KG1 (cell line): ENCODE results near the gene BCLAF1.
A peak's percentile ranks its signal among the peaks of the same experiment; 100 is the strongest.

ENCODE experiments used
- DNase-seq: peaks from one replicate; lab custom pipeline; 2025; lab: John Stamatoyannopoulos, UW

BCLAF1 gene, protein sequence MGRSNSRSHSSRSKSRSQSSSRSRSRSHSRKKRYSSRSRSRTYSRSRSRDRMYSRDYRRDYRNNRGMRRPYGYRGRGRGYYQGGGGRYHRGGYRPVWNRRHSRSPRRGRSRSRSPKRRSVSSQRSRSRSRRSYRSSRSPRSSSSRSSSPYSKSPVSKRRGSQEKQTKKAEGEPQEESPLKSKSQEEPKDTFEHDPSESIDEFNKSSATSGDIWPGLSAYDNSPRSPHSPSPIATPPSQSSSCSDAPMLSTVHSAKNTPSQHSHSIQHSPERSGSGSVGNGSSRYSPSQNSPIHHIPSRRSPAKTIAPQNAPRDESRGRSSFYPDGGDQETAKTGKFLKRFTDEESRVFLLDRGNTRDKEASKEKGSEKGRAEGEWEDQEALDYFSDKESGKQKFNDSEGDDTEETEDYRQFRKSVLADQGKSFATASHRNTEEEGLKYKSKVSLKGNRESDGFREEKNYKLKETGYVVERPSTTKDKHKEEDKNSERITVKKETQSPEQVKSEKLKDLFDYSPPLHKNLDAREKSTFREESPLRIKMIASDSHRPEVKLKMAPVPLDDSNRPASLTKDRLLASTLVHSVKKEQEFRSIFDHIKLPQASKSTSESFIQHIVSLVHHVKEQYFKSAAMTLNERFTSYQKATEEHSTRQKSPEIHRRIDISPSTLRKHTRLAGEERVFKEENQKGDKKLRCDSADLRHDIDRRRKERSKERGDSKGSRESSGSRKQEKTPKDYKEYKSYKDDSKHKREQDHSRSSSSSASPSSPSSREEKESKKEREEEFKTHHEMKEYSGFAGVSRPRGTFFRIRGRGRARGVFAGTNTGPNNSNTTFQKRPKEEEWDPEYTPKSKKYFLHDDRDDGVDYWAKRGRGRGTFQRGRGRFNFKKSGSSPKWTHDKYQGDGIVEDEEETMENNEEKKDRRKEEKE

DNA sequence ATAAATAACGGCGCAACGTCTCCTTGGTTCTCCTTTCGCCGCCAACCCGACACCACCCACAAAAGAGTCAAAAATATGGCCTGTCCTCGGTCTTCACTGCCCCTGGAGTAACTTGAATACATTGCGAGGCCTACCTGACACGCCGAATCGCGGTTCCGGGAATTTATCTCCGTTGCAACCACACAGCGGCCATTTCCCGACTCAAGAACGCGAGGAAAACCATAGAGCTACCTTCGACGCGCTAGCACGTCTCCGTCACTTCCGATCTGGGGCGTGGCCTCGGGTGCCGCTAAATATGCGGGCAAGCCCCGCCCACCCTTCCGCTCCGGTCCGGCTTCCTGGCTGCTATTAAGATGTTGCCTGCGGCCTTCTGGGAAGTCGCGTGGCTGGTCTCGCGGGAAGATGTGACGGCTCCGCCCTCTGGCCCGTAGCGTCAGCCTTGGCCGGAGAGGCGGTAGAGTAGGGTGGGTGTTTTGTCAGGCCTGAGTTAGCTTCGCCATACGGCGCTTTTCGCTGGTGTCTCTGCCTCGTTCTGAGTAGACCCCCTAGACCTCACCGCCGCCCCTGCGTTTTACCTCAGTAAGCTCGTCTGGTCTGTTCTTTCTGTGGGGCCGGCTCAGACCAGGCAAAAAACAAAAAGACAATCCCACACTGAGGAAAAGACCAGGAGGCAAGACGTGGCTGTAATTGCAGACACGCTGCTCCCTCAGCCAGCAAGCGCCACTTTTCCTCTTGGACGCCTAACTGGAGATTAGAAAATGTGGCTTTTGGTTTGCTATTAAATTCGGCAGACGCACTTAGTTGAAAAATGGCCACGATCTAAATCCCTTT is at the start of gene BCLAF1:
Gene BCLAF1, minus strand, starts transcription at position 268 of the 831 bp plus-strand sequence. CDS start 9,980 bp downstream, outside the sequence.
- peak; percentile 99 for DNase-seq

DNA sequence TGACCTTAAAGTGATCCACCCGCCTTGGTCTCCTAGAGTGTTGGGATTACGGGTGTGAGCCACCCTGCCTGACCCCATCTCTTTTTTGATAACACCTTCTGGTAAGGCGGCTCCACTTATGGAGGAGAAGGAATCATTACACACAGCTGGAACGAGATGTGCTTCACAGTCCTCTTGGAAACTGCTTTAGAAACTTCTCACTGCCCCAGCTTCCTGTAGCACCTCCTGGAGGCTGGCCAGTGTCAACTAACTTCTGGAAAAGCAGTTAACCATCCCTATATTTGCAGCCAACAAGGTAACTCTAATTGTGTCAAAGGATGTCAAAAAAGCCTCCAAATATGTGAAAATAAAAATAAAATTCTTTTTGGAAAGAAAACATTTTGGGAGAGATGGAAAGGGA is 48.8 kb upstream of the BCLAF1 start:
- DNase-seq, result no peak

DNA sequence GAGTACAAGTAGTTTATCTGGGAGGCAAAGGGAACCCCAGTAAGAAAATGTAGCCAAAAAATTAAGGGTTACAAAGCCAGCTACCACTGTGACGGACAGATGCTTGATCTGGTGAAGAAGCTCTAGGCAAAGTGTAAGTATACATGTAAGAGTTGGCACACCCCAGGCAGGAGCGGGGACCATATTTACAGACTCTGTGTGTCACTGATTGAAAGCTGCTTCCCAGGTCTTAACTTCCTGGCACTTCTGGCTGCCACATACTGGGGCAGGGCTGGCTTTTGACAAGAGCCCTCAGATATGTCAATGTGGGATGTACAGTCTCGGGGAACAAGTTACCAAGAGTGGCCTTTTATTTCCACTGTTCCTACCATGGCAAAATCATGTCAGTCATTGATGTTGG is 48.0 kb upstream of the BCLAF1 start:
- no peak for DNase-seq

DNA sequence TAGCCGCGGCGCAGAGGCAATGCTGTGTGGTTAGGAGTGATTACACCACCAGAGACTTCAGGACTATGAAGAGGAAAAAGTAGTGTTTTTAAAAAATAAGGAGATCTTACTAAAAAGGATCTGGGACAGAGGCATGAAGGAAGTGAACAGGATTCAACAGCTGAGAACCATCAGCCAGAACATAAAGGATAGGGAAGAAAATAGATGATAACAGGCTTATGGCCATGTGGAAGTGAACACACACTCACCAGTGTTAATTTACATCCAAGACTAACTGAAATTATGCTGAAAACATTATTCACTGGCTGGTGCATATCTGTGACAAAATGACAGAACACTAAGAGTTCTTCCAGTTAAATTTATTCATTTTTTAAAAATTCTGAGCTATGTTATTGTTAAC is 47.5 kb upstream of the BCLAF1 start:
- DNase-seq, result no peak

DNA sequence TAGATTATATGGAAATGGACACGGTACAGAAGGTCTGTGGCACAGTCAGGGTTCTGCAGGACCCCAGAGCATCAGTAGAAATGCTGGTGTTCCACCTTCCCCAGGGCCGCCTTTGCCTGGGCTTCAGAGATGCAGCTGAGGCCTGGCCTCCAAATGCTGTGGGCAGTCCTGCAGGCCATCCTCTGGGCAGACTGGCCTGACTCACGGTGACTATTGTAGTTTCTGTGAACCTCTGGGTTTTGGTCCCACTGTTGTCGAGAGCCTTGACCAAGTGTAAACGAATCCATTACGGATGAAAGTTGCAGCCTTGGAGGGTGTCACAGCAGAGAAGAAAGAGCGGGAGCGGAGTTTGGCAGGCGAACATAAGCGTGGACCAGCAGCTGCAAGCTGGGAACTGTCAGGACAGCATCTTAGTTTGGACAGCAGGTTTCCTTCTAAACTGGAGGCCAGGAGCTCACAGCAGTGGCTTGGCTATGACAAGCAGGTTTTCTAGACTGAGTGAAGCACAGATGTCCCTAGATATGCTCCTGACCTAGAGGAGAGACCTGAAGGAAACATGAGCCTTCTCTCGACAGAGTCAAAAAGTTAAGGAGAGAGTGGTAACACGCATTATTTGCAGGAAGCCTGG is 46.2 kb upstream of the BCLAF1 start:
- DNase-seq, result no peak

DNA sequence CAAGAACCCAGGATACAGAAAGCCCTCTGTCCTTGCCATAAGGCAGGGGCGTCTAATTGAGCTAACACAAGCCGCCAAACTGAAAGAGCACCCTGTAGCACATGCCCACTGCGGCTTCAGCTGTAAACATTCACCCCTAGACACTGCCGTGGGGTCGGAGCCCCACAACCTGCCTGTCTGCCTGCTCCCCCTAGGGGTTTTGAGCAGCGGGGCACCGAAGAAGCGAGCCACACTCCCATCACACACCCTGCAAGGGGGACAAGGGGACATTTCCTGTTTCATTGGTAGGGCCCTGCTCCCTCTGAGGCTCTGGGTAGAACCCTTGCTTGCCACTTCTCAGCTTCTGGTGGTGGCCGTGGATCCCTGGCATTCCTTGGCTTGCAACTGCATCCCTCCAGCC is 45.2 kb upstream of the BCLAF1 start:
- DNase-seq, result no peak

DNA sequence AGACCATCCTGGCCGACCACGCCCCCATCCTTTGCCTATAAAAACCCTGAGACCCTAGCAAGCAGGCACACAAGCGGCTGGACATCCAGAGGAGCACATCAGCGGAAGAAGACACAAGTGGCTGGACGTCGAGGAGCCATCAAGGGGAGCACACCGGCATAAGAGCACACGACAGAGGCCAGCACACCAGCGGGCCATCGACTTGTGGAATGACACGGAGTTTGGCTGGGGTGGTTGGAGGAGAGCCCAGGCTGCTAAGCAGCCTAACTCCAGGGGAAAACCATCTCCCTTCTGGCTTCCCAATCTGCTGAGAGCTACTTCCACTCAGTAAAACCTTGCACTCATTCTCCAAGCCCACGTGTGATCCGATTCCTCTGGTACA is 44.8 kb upstream of the BCLAF1 start:
- DNase-seq, result no peak

DNA sequence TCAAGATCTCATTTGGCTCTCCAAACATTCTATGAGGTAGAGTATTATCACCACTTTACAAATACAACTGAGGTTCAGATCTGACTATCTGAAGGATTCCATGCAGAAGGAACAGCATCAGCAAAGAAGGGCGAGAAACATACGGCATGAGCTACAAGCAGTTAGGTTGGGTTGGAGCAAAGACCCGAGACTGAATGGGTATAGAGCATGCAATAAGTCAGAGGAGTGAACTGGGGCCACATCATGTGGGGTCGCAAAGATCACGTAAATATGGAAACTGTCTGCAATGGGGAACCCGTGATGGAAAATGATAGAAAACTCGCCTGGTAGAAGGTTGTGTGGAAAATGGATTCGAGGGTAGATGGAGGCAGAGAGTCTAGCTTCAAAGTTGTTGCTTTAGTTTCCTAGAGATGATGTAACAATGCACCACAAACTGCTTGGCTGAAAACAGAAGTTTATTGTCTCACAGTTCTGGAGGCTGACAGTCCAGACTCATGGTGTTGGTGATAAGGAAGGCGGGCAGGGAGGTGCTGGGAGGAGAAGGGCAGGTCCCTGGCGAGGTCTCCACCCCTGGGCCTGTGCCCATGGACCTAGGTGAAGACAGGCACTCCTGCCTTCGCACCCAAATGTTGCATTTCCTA is 44.3 kb upstream of the BCLAF1 start:
- DNase-seq, result no peak

DNA sequence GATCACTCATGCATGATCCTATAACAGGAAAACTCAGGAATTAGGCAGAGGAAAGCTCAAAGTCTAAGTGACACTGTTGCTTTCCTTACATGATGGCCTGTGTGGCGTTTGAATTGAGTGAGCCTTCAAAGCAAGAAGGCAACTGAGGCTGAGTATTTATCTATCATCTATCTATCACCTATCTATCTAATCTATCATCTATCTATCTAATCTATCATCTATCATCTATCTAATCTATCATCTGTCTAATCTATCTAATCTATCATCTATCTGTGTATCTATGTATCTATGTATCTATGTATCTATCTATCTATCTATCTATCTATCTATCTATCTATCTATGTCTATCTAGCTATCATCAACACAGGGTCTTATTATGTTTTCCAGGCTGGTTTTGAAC is 41.8 kb upstream of the BCLAF1 start:
- DNase-seq, result no peak

DNA sequence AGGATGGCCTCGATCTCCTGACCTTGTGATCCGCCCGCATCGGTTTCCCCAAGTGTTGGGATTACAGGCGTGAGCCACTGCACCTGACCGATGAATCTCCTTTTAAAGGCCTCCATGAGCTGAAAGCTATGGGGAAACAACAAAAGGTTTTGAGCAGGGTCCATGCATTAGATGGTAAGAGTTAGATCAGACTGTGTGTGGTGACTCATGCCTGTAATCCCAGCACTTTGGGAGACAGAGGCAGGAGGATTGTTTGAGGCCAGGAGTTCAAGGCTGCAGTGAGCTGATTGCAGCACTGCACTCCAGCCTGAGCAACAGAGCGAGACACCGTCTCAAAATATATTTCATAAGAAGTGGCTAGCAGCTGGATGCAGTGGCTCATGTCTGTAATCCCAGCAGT is 41.0 kb upstream of the BCLAF1 start:
- DNase-seq, result no peak

DNA sequence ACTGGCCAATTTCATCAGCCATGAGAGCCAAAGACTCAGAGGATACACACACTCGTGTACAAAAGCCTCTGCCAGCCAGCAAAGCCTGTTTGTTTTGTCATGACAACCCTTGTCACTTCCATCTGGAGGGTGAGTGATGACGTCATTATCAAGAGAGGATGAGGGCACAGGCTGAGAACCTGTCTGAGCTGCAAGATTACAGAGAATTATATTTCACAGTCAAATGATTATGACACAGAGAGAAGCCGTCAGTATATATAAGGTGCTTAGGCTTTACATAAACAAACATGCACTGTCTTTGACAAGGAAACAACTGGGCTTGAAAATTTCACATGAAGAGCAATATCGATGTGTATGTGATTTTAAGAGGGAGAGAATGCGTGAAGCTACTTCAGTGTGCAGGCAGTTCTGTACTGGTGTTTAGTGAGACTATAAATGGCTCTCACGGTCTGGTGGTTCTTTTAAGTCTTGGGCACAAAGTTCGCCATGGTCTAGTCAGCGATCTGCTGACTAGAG is 36.5 kb upstream of the BCLAF1 start:
- DNase-seq, result no peak

DNA sequence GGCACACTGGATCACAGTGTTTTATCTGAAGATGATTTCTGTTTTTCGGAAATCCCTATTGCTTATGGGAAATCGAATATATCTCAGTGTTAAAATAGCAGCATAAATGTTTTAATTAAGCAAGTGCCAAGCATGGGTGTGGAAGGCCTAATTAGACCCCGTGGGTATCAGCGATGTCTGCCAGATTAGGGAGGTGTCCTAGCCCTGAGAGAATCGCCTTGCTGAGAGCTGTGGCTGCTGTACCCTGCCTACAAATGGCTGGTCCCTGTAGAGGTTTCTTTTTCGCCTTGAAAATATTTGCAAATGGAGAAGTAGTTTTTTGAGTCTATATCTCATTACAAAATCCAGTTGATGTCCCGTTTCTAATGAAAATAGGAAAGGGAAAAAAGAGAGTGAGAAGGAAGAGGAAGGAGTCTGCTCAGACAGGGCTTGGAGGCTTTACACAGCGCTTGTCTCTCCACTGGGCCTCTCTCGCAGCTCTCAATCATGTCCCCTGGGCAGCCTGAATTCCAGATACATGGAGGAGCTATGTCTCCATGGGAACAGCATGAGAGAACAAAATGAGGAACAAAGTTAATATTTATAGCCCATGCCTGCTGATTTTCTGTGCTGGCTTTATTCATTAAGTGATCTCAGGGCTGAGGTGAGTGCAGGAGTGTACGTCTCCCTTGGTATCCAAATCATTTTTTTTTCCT is 35.2 kb upstream of the BCLAF1 start:
- no peak for DNase-seq

DNA sequence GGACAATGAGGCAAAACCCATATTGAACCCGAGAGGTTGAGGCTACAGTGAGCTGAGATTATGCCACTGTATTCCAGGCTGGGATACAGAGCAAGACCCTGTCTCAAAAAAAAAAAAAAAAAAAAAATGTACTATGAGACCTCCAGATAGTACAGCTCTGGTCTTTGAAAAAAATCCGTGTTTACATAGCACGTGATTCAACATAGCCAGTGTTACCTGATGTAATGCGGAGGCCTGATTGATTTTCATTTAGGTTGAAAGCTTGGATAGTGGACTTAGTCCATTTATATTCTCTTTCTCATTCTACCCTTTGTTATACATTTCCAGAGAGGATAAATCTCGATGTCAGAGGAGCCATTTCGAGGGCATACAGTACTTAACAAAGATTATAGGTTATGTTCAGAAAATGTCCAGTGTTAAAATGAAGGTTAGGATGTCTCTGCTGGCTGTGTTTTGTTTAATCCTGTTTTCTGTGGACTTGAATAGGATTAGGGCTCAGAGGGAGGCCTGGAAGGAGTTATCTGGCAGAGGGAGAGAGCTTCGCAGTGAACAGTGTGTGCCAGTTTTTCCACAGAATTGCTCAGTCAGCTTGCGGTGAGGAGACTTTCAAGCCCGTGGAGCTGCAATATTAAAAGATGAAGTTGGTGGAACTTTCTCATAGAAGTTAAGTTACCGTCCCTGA is 33.9 kb upstream of the BCLAF1 start:
- no peak for DNase-seq

DNA sequence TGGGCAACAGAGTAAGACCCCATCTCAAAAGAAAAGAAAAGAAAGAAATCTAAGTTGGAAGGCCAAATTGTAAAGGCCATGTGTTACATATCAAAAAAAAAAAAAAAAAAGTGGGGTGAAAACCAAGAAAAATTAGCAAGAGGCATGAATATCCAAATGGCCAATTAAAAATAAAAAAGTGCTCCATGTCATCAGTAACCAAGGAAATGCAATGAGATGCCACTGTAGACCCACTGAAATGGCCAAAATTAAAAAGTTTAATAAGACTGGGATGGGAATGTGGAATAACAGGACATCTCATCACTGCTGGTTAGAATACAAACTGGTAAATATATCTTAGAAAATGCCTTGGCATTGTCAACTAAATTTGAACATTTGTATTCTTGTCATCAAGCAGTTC is 30.1 kb upstream of the BCLAF1 start:
- DNase-seq, result no peak

DNA sequence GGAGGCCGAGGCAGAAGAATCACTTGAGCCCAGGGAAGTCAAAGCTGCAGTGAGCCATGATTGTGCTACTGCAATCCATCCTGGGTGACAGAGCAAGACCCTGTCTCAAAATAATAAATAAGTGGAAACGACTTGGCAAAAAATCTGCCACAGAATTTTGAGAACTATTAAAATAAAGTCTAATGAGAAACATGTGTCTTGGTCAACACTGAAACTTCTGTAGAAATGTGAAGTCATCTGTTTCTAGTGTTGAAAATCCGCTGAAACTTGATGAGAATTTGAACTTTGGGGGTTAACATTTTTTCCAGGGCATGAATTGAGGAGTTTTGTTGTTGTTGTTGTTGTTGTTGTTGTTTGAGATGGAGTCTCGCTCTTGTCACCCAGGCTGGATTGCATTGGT is 29.0 kb upstream of the BCLAF1 start:
- DNase-seq, result no peak

DNA sequence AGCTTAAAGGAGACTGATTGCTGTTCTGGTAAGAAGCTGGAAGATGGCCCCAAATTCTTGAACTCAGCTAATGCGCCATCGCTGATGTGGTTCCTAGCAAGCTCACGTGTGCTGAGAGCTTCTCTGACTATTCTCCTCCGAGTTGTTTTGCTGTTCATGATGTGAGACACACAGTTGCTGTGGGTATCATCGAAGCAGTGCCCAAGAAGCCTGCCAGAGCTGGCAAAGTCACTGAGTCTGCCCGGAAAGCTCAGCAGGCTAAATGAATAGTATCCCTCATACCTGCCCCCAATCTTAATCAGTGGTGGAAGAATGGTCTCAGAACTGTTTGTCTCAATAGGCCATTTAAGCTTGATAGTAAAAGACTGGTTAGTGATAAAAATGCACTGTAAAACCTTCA is 28.3 kb upstream of the BCLAF1 start:
- no peak for DNase-seq

DNA sequence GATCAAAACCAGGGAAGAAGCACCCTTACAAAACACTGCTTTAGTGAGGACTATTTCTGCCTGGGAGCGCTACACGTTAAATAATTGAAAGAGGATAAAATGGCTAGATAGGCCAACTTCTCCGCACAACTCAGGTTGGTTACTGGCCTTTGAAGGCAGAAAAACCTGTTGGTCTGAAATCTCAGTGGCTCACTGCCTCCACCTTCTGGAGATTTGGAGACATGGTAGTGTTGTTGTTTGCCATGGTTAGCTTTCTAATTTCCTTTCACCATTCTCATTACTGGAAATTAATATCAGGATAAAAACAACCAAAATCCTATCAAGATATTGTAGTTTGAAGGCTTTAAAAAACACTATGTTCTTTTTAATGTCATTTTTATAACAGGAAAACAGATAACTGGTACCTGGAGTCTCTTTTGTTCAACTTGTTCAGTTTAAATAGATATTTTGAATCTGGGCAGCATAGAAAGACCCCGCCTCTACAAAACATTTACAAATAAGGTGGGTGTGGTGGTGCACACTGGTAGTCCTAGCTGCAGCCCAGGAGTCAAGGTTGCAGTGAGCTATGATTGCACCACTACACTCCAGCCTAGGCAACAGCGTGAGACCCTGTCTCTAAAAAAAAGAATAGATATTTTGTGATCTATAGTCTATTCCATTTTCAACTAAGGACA is 27.5 kb upstream of the BCLAF1 start:
- peak; percentile 40 for DNase-seq

DNA sequence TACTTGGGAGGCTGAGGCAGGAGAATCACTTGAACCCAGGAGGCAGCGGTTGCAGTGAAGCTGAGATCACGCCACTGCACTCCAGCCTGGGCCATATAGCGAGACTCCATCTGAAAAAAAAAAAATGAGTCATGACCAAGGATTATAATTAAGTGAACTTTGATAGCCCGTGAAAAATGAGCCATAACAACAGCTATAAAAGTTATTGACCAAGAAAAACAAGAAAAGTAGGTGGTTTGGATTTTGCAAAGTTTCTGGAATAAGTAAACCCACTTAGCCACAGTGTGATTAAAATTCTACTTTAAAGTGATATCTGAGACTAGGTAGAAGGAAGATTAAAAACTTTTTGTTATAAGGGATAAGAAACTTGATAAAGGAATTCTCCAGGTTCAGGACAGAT is 25.9 kb upstream of the BCLAF1 start:
- DNase-seq, result no peak

DNA sequence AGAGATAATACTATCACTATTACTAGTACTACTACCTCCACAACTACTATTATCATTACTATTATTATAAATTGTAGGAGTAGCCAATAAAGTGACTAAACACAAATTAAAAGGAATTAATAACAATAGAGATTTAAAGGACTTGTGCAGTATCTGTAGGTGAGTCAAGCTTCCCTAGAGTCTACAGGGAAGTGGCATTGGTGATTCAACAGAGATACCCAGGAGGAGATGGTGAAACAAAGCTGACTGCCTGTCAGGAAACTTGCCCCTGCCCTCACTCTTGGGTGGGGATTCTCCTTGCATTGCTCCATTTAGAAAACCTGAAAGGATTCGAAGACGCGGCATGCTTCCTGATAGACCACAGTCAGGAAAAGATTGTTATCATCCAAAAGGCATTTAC is 23.3 kb upstream of the BCLAF1 start:
- DNase-seq, result no peak
